Muscle layer of duodenum (tissue), 2 donors: Measurements from ENCODE around the gene KCNC1.

Experiments
- H3K27ac ChIP-seq: one replicate; pipeline ENCODE4 v1.7.0; 2013; ENCODE audit warnings: mild to moderate bottlenecking, low read length
- H3K27me3 ChIP-seq: one replicate; pipeline ENCODE4 v1.7.0; 2013; ENCODE audit warnings: low read depth, mild to moderate bottlenecking, control low read depth, low read length
- H3K36me3 ChIP-seq, 2 donors: one replicate each; pipeline ENCODE4 v1.7.0; 2013; ENCODE audit warnings: low read length in 2 of 2, control low read depth in 1 of 2, mild to moderate bottlenecking in 1 of 2; ENCODE audit not compliant: insufficient read depth in 2 of 2, control insufficient read depth in 1 of 2
- H3K4me1 ChIP-seq, 2 donors: one replicate each; pipeline ENCODE4 v1.7.0; 2013; ENCODE audit warnings: low read length in 2 of 2, mild to moderate bottlenecking in 2 of 2, control low read depth in 1 of 2, moderate library complexity in 1 of 2; ENCODE audit not compliant: insufficient read depth in 2 of 2, control insufficient read depth in 1 of 2
- H3K4me3 ChIP-seq, 2 donors: one replicate each; pipeline ENCODE4 v1.7.0; 2013; ENCODE audit warnings: low read length in 2 of 2, low read depth in 1 of 2, mild to moderate bottlenecking in 1 of 2
- H3K9me3 ChIP-seq, 2 donors: one replicate each; pipeline ENCODE4 v1.7.0; 2013; ENCODE audit warnings: low read length in 2 of 2, control low read depth in 1 of 2, mild to moderate bottlenecking in 1 of 2; ENCODE audit not compliant: control insufficient read depth in 1 of 2
- donor health status: healthy.

Gene KCNC1

DNA sequence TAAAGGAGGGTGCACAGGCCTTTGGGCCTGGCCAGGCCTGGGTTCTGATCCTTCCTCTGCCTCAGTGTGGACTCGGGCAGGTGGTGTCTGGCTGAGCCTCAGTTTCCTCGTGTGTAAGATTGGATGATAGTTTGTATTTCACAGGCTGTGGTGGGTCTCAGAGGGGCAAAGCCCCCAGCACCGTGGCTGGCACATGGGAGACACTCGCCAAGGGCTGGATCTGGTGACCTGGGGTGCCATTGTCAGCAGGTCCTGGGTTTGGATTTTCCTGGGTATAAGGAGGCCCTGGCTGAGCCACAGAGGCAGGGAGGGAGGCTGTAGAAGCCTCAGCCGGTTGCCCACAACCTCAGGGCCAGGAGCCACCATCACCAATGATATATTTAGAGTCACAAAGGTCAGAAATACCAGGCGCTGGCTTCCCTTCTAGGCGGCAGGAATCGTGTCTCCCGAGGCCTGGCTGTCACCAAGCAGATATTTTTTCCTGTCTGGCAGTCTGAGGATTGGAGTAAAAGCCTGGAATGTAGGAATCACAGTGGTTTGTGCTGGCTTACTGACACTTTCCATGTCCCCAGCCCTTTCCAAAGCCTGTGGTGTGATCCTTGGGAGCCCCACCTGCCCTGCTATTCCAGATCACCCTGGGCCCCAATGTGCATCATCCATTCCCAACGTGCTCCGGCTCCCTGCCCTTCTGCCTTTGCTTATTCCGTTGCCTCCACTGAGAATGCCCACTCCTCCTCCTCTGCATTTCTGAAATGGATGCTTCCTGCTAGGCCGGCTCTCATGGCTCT is 15.6 kb downstream of the KCNC1 start:
- H3K36me3 ChIP-seq = no peaks in the 10 kb centered on the region
- no peaks in the 10 kb centered on the region for H3K27me3 ChIP-seq
- no peaks in the 10 kb centered on the region for H3K9me3 ChIP-seq
- H3K27ac ChIP-seq = no peak overlapping the region
- H3K4me3 ChIP-seq = no peak overlapping the region
- H3K4me1 ChIP-seq = no peaks in the 10 kb centered on the region

DNA sequence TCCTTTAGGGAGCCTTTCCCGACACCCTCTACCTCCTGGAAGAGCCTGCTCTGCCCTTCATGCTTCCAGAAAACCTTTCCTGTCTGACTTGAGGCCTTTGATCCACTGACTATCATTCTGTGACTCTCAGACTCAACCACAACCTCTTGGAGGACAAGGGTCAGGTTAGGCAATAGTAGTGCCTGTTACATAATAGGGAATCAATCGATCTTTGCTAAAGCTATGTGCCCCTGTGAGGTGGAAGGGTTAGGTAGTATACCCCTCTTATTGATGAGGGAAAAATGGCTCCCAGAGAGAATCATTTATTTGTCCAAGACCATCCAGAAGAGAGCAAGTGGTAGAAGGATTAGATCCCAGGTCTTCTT is 16.2 kb downstream of the KCNC1 start:
- H3K27ac ChIP-seq = no peak overlapping the region
- H3K36me3 ChIP-seq = no peaks in the 10 kb centered on the region
- H3K27me3 ChIP-seq = no peaks in the 10 kb centered on the region
- H3K4me1 ChIP-seq = no peaks in the 10 kb centered on the region
- no peaks in the 10 kb centered on the region for H3K9me3 ChIP-seq
- H3K4me3 ChIP-seq = no peak overlapping the region

DNA sequence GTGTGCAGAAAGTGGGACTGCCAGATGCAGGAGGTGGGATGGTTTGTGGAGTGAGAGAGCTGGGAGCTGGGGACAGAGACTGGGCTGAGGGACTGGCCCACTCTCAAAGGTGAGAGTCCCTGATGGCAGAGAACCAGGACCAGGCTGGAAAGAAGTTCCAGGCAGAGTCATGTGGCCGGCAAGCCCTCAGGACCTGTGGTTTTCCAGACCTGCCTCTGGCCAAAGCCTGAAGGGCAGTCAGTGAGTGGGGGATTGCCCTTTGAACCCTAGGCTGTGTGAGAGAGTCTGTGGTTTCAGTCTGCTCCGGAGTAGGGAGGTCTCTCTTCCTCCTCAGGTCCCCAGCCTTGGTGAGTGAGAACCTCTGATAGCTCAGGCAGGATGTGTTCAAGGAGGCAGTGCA is 17.0 kb downstream of the KCNC1 start:
- Histone ChIP-seq H3K27me3 (no peaks in the 10 kb centered on the region), H3K9me3 (no peaks in the 10 kb centered on the region), H3K4me3 (no peak overlapping the region), H3K4me1 (no peaks in the 10 kb centered on the region), H3K27ac (no peak overlapping the region), H3K36me3 (no peaks in the 10 kb centered on the region)

DNA sequence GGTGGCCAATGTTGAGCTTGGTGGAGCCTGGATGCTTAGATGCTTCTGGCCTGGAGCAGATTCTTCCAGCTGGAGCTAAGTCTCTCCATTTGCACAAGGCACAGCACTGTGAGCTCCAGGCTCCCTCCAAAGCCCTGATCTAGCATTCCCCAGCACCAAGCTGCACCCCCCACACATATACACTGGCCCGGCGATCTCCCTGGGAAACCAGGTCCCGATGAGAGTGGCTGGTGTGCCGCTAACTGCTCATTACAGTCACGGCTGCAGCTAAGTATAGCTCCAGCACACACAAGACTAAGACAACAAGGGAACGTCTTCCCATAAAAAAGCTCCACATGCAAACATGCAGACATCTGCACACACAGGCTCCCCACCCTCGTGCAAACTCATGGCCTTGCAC is 17.6 kb downstream of the KCNC1 start:
- Histone ChIP-seq H3K4me3 (no peak overlapping the region), H3K36me3 (no peaks in the 10 kb centered on the region), H3K27ac (no peak overlapping the region), H3K9me3 (no peaks in the 10 kb centered on the region), H3K4me1 (no peaks in the 10 kb centered on the region), H3K27me3 (no peaks in the 10 kb centered on the region)

DNA sequence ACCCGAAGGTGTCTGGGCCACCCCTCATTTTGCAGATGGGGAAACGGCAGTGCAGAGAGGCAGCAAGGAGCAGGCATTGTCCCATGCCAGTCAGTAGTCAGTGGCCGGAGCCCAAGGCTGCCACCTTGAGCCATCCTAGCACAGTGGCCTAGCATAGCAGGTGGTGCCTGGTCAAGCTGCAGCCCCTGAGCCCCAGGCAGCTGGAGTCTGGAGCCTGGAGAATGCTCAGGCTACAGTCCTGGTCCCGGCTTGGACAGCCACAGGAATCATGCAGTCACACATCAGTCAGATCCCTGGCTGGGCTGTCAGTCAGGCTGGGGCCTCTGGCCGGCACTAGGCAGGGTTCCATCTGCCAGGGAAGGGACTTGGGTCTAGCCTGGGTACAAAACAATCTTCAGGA is 18.6 kb downstream of the KCNC1 start:
- Histone ChIP-seq H3K27ac (no peak overlapping the region), H3K36me3 (no peaks in the 10 kb centered on the region), H3K4me1 (no peaks in the 10 kb centered on the region), H3K9me3 (no peaks in the 10 kb centered on the region), H3K27me3 (no peaks in the 10 kb centered on the region), H3K4me3 (no peak overlapping the region)

DNA sequence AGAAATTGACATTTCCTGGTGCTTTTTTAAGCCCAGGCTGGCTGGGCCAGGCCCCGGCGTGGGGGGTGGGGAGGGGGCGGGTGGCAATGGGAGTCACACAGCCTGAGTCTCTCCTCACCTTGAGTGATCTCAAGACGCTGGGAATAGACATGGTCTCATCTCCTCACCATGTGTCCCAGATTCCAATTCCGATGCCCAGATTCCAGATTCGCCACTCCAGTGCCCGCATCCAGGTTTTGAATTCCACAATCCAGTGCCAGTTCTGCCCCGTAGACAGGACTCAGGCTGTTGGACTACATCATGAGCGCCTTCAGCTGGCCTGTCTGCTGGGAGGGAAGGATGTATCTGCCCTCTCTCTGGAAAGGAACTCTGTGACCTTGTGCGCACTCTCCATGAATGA is 19.1 kb downstream of the KCNC1 start:
- Histone ChIP-seq H3K27ac (no peak overlapping the region), H3K9me3 (no peaks in the 10 kb centered on the region), H3K4me3 (no peak overlapping the region), H3K36me3 (no peaks in the 10 kb centered on the region), H3K4me1 (no peaks in the 10 kb centered on the region), H3K27me3 (no peaks in the 10 kb centered on the region)

DNA sequence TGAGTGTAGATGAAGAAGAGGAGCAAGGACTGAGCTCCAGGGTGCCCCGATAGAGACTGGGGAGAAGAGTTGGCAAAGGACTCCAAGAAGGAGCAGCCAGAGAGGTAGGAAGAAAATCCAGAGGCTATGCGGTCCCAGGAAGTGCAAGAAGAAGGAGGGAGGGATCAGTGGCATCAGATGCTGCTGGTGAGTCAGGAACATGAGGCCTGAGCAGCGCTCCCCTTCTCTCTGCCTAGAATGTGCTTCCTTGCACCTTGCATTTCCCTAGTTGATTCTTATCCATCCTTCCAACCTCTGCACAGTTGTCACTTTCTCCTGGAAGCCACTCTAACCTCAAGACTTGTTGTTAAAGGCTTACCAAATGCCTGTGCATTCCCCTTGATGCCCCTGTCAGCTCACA is 21.3 kb downstream of the KCNC1 start:
- Histone ChIP-seq H3K4me1 (no peaks in the 10 kb centered on the region), H3K4me3 (no peak overlapping the region), H3K9me3 (no peaks in the 10 kb centered on the region), H3K36me3 (no peaks in the 10 kb centered on the region), H3K27me3 (no peaks in the 10 kb centered on the region), H3K27ac (no peak overlapping the region)

DNA sequence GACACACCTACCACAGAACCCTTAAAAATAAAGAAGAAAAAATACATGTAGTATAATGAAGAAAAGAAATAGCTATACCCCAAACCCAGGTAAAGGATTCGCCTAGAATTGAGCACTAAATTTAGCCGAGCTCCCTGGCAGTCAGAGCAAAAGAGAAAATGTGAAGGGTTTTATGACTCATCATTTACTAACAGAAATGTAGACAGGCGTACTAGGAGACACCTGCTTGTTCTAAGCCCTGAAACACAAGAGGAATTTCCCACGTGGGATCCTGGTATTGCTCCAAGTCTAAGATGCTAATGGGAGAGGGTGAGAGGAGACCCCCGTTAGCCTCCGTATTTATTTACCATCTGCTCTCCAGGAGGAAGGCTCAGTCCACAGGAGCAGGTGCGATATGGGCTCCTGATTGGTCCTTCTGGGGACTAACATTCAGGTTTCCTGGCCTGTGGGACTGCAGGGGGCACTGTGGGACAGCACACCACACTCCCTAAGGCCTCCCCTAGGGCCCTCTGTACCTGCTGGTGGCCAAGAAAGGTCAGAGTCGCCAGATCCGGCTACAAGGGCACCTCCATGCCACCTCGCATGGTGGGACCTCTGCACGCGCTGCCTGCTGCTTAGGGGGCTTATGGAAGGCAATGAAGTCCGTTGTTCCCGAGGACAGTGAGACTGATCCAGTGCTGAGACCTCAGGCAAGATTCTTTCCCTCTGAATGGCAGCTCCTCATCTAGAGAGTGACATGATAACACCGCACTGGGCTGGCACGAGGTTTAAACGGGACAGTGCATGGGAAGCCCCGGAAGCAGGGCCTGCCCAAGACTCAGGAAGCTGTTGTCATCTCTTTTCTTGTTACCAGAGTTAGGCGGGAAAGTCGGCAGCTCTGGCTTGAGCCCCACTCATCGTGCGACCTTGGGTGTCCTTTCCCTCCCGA is 25.8 kb downstream of the KCNC1 start:
- Histone ChIP-seq H3K27ac (no peak overlapping the region), H3K36me3 (no peaks in the 10 kb centered on the region), H3K4me3 (no peak overlapping the region), H3K4me1 (no peaks in the 10 kb centered on the region), H3K27me3 (no peaks in the 10 kb centered on the region), H3K9me3 (no peaks in the 10 kb centered on the region)

DNA sequence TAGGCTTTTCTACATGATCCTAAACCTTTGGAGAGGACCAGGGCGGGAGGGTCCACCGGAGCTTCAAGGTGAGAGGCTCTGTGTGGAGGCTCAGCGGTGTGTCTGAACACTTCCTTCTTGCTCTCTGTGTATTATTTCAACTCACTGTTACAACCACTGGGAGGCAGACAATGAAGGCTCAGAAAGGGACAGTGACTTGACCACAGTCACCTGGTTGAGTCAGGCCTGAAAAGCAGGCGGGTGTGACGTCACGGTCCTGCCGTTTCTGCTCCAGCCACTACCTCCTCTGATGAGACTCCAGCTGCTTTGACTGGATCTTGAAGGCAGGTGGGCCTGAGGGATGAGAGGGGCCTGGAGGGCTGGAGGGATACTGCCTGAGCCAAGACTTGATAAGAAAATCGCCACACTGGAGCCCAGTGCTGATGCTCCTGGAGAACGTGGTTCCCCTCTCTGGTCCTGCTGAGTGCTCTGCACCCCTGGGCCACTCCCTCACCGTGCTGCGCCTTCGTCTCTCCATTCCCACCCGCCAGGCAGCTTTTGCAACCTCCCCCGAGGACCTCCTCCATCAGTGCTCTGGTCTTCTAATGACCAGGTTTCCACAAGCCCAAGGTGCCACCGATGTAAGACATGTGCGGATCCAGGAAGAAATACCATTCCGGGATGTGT is 27.9 kb downstream of the KCNC1 start:
- Histone ChIP-seq H3K27me3 (no peaks in the 10 kb centered on the region), H3K36me3 (no peaks in the 10 kb centered on the region), H3K4me1 (no peaks in the 10 kb centered on the region), H3K4me3 (no peak overlapping the region), H3K27ac (no peak overlapping the region), H3K9me3 (no peaks in the 10 kb centered on the region)

DNA sequence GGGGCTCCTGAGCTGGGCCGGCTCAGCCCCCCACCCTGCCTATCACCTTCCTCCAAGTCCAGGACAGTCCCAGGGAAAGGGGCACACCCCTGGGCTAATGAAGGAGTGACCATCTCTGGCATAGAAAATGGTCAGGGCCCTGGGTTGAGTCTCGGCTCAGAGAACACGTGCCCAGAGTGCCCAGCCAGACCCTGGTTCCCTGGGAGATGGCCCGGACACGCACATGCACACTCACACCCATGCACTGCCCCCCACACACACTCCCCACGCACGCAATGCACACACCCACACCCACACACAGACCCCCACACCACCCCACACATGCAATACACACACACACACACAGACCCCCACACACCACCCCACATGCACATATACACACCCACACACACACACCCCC is 28.7 kb downstream of the KCNC1 start:
- Histone ChIP-seq H3K36me3 (no peaks in the 10 kb centered on the region), H3K27ac (no peak overlapping the region), H3K27me3 (no peaks in the 10 kb centered on the region)

DNA sequence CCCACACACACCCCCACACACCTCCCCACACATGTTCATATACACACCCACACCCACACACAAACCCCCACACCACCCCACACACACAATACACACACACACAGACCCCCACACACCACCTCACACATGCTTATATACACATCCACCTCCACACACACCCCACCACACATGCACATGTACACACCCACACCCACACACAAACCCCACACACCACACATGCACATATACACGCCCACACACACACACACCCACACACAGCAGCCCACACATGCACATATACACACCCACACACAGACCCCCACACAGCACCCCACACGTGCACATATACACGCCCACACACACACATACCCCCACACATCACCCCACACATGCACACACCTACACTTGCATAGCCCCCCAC is 29.1 kb downstream of the KCNC1 start:
- H3K4me1 ChIP-seq = no peaks in the 10 kb centered on the region
- H3K9me3 ChIP-seq = no peaks in the 10 kb centered on the region
- H3K36me3 ChIP-seq = no peaks in the 10 kb centered on the region
- H3K27ac ChIP-seq = no peak overlapping the region
- H3K4me3 ChIP-seq = no peak overlapping the region
- no peaks in the 10 kb centered on the region for H3K27me3 ChIP-seq

More for the DNA sequence above, 28.7 kb downstream of the KCNC1 start:
- Histone ChIP-seq H3K4me3 (no peak overlapping the region), H3K9me3 (no peaks in the 10 kb centered on the region), H3K4me1 (no peaks in the 10 kb centered on the region)
